H1 (cell line): ENCODE results near the gene LRRTM2.

Experiments used
- EZH2 ChIP-seq: fragments of 200-600 bp; sonication (generic); IDR thresholded peaks from 2 replicates; pipeline ENCODE4 v1.7.1; 2012; ENCODE audit warnings: low read depth, mild to moderate bottlenecking, moderate library complexity, low read length, inconsistent platforms; ENCODE audit not compliant: severe bottlenecking
- GTF2F1 ChIP-seq: IDR thresholded peaks from 2 replicates; pipeline ENCODE4 v1.6.1; 2012; ENCODE audit warnings: low read depth, low read length, improper control_type of control experiment, borderline replicate concordance
- MAFK ChIP-seq: IDR thresholded peaks from 2 replicates; pipeline ENCODE4 v1.6.1; 2012; ENCODE audit warnings: low read depth, mild to moderate bottlenecking, improper control_type of control experiment, low read length
- POLR2A ChIP-seq, 2 experiments: IDR thresholded peaks; 1 replicate in 1 of 2; 2 replicates in 1 of 2; pipeline ENCODE4 v1.6.1; 2011; ENCODE audit warnings: low read depth in 2 of 2, low read length in 2 of 2, mild to moderate bottlenecking in 2 of 2; ENCODE audit errors: control extremely low read depth in 1 of 2
- POLR2AphosphoS5 ChIP-seq: IDR thresholded peaks from 2 replicates; pipeline ENCODE4 v1.6.1; 2011; ENCODE audit warnings: low read depth, low read length
- RAD21 ChIP-seq, 2 experiments: IDR thresholded peaks in 1 of 2; conservative IDR thresholded peaks in 1 of 2; 2 replicates each; pipeline ENCODE4 v1.6.1; 2011; ENCODE audit warnings: low read depth in 2 of 2, low read length in 2 of 2, improper control_type of control experiment in 1 of 2, inconsistent platforms in 1 of 2, mild to moderate bottlenecking in 1 of 2, moderate library complexity in 1 of 2
- RNF2 ChIP-seq: fragments of 200-900, 300-1000 bp; sonication (generic); IDR thresholded peaks from 2 replicates; pipeline ENCODE4 v1.7.1; 2016; ENCODE audit warnings: borderline replicate concordance, low read depth, mild to moderate bottlenecking, antibody characterized with exemption, low read length; ENCODE audit not compliant: poor library complexity, severe bottlenecking; ENCODE audit errors: missing control alignments
- SP1 ChIP-seq: IDR thresholded peaks from 2 replicates; pipeline ENCODE4 v1.6.1; 2011; ENCODE audit warnings: low read depth, low read length
- TF ChIP-seq, protein P1 (sequence below), 3 experiments: IDR thresholded peaks; 1 replicate in 2 of 3; 2 replicates in 1 of 3; pipeline versions ENCODE4 v1.5.1 to v1.6.1; 2011; ENCODE audit warnings: low read length in 3 of 3, mild to moderate bottlenecking in 3 of 3, inconsistent platforms in 2 of 3, low read depth in 1 of 3, moderate library complexity in 1 of 3; ENCODE audit not compliant: insufficient read depth in 1 of 3; ENCODE audit errors: control extremely low read depth in 1 of 3
- TF ChIP-seq, protein P2 (sequence below): IDR thresholded peaks from 2 replicates; pipeline ENCODE4 v1.6.1; 2011; ENCODE audit warnings: low read depth, mild to moderate bottlenecking, low read length; ENCODE audit not compliant: insufficient read depth

DNA sequence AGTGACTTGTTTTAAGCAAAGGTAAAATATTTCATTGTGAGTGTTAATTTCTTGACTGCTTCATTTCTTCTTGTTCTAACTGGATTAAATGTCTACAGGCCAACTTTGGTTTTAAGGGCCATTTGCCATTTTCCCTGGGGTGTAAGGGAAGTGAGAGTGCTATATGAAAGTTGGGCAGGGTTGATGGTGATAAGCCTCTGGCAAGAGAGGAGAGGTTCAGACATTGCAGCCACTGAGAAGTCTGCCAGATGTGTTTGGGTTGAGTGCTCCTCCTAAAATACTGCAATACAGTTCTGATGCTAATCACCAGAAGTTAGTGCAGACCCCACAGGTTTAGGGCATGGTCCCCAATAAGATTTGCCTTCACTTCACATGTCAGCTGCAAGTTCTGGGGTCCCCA, 14.9 kb upstream of the LRRTM2 start:
- TF ChIP-seq EZH2 (no peak), MAFK (no peak), GTF2F1 (no peak), SP1 (no peak), RAD21 (IDR thresholded peaks at IDR 0.05 in 1 of 2, conservative IDR thresholded peaks at IDR 0.05 in 1 of 2; ENCODE audit: low read depth in 2 of 2, low read length in 2 of 2) (no peak), POLR2AphosphoS5 (no peak), RNF2 (no peak), POLR2A (IDR thresholded peaks at IDR 0.05; ENCODE audit: control extremely low read depth in 1 of 2, low read depth in 2 of 2, low read length in 2 of 2) (no peak)
- TF ChIP-seq, protein P1, sequence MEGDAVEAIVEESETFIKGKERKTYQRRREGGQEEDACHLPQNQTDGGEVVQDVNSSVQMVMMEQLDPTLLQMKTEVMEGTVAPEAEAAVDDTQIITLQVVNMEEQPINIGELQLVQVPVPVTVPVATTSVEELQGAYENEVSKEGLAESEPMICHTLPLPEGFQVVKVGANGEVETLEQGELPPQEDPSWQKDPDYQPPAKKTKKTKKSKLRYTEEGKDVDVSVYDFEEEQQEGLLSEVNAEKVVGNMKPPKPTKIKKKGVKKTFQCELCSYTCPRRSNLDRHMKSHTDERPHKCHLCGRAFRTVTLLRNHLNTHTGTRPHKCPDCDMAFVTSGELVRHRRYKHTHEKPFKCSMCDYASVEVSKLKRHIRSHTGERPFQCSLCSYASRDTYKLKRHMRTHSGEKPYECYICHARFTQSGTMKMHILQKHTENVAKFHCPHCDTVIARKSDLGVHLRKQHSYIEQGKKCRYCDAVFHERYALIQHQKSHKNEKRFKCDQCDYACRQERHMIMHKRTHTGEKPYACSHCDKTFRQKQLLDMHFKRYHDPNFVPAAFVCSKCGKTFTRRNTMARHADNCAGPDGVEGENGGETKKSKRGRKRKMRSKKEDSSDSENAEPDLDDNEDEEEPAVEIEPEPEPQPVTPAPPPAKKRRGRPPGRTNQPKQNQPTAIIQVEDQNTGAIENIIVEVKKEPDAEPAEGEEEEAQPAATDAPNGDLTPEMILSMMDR (IDR thresholded peaks at IDR 0.05; ENCODE audit: control extremely low read depth in 1 of 3, insufficient read depth in 1 of 3, low read depth in 1 of 3, low read length in 3 of 3), result no peak
- TF ChIP-seq, protein P2, sequence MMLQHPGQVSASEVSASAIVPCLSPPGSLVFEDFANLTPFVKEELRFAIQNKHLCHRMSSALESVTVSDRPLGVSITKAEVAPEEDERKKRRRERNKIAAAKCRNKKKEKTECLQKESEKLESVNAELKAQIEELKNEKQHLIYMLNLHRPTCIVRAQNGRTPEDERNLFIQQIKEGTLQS, result no peak
